Neural cell (in vitro differentiated cells): ENCODE results near the gene RASAL3. TPM values are rescaled to one million over a fixed set of nuclear protein-coding genes. Genes with fewer than 3 reads are reported as not detected.

Experiments
- H2AFZ ChIP-seq: fragments of 200-600, 300-800 bp; sonication (generic), shearing (Covaris generic); 2 replicates; pipeline ENCODE4 v1.6.0; 2014; ENCODE audit warnings: low read depth, mild to moderate bottlenecking, antibody characterized with exemption, low read length, moderate library complexity
- H3F3A ChIP-seq: fragments of 200-600 bp; shearing (Covaris generic); 2 replicates; pipeline ENCODE4 v1.6.1; 2016; ENCODE audit warnings: mild to moderate bottlenecking, moderate library complexity, mixed read lengths, antibody characterized with exemption, low read length; ENCODE audit not compliant: insufficient read depth, poor library complexity, severe bottlenecking
- H3K27ac ChIP-seq: fragments of 200-600, 300-800 bp; sonication (generic), shearing (Covaris generic); 2 replicates; pipeline ENCODE4 v1.5.1; 2014; ENCODE audit warnings: mild to moderate bottlenecking, low read length, moderate library complexity
- H3K27me3 ChIP-seq: fragments of 300-800, 200-600 bp; sonication (generic), shearing (Covaris generic); 2 replicates; pipeline ENCODE4 v1.6.0; 2014; ENCODE audit warnings: mild to moderate bottlenecking, low read depth, low read length, moderate library complexity; ENCODE audit not compliant: insufficient read depth
- H3K36me3 ChIP-seq: fragments of 300-800, 200-600 bp; sonication (generic), shearing (Covaris generic); 2 replicates; pipeline ENCODE4 v1.5.1; 2014; ENCODE audit warnings: mild to moderate bottlenecking, antibody characterized with exemption, low read length, moderate library complexity; ENCODE audit not compliant: insufficient read depth
- H3K4me2 ChIP-seq: fragments of 300-800, 200-600 bp; sonication (generic), shearing (Covaris generic); 2 replicates; pipeline ENCODE4 v1.6.0; 2014; ENCODE audit warnings: mild to moderate bottlenecking, low read length
- H3K4me3 ChIP-seq: fragments of 300-800, 200-600 bp; sonication (generic), shearing (Covaris generic); 2 replicates; pipeline ENCODE4 v1.5.1; 2014; ENCODE audit warnings: mild to moderate bottlenecking, low read length, moderate library complexity
- H3K79me2 ChIP-seq: fragments of 200-600 bp; shearing (Covaris generic); replicated peaks from 2 replicates; pipeline ENCODE4 v1.6.0; 2014; ENCODE audit warnings: mild to moderate bottlenecking, low read length, moderate library complexity; ENCODE audit not compliant: insufficient read depth
- H3K9ac ChIP-seq: fragments of 300-800, 200-600 bp; sonication (generic), shearing (Covaris generic); 2 replicates; pipeline ENCODE4 v1.6.1; 2016; ENCODE audit warnings: mild to moderate bottlenecking, low read length, mixed read lengths
- H3K9me2 ChIP-seq: fragments of 200-600 bp; shearing (Covaris generic); 2 replicates; pipeline ENCODE4 v1.6.1; 2016; ENCODE audit warnings: mild to moderate bottlenecking, low read length, mixed read lengths; ENCODE audit not compliant: insufficient read depth
- H3K9me3 ChIP-seq: fragments of 200-600, 300-800 bp; sonication (generic), shearing (Covaris generic); 2 replicates; pipeline ENCODE4 v1.6.1; 2016; ENCODE audit warnings: mild to moderate bottlenecking, mixed run types, low read length, moderate library complexity, mixed read lengths
- H4K20me1 ChIP-seq: fragments of 200-600 bp; shearing (Covaris generic); 2 replicates; pipeline ENCODE4 v1.6.1; 2016; ENCODE audit warnings: mild to moderate bottlenecking, mixed run types; ENCODE audit not compliant: insufficient read depth
- EP300 ChIP-seq: fragments of 450-650 bp; conservative IDR thresholded peaks from 2 replicates; pipeline ENCODE4 v1.6.1; 2014; ENCODE audit warnings: antibody characterized with exemption, mild to moderate bottlenecking, moderate library complexity; ENCODE audit not compliant: poor library complexity, severe bottlenecking
- POLR2AphosphoS5 ChIP-seq: IDR thresholded peaks from 2 replicates; pipeline ENCODE4 v1.6.1; 2012
- RAD21 ChIP-seq: fragments of 450-650 bp; conservative IDR thresholded peaks from 2 replicates; pipeline ENCODE4 v1.6.1; 2014; ENCODE audit warnings: antibody characterized with exemption, mild to moderate bottlenecking, moderate library complexity
- REST ChIP-seq: IDR thresholded peaks from 2 replicates; pipeline ENCODE4 v1.6.1; 2012; ENCODE audit warnings: borderline replicate concordance
- TAF1 ChIP-seq: IDR thresholded peaks from 2 replicates; pipeline ENCODE4 v1.6.1; 2012; ENCODE audit warnings: low read depth
- polyA plus RNA-seq: library from polyadenylated mRNA; depleted of rRNA; stranded (reverse); fragments of >200 nt; gene quantifications from 2 replicates; pipeline ENCODE4 v1.2.3, GENCODE V29; 2014

Gene RASAL3
- polyA plus RNA-seq, 1 donor from 2014 or later: 1.1 TPM

- Histone ChIP-seq H4K20me1 (no peaks in the 10 kb centered on the region), H3K36me3 (no peaks in the 10 kb centered on the region), H3K9ac (no peak overlapping the region), H3K27me3 (no peaks in the 10 kb centered on the region), H3K27ac (no peak overlapping the region), H2AFZ (no peak overlapping the region), H3K4me2 (no peak overlapping the region), H3K4me3 (no peak overlapping the region), H3K79me2 (no peaks in the 10 kb centered on the region), H3K9me3 (no peaks in the 10 kb centered on the region), H3K9me2 (no peaks in the 10 kb centered on the region), H3F3A (no peaks in the 10 kb centered on the region)
- TF ChIP-seq POLR2AphosphoS5 (no peak), REST (no peak)
These were observed 23.0 kb downstream of the RASAL3 start for GRCh38 chr19:15441317-15441716.

DNA sequence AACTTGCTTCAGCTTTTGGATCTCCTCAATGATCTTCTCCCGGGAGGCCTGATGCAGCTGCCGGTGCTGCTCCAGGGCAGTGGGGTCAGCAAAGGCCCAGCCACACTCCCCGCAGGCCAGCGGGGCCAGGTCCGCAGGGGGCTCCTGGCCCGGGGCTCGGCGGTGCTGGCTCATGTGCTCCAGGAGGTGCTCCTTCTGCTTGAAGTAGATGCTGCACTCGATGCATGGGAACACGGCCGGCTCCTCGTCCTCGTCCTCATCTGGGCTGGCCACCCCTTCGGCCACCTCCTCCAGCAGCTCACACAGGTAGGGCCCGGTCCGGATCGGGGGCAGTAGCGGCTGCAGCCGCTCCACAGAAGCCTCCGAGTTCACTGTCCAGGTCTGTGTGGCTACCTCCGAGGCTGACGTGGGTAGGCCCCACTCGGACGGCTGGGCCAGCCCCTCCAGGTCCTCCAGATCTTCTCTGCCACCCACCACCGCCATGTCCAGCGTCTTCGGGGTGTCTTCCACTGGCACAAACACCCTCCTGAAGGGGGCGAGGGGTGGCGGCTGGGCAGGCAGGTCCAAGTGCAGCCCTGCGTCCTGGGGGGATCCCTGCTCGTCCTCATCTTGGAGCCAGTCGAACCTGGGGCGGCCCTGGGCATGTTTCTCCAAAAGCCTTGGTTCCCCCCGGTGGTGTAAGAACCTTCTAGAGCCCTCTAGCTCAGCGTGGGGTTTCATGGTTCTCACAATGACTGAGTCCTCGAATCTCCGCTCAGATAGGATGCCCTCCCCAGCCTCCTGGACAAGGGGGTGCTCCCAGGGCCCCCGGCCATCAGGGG, 24.3 kb downstream of the RASAL3 start:
- Histone ChIP-seq H3K27ac (no peak overlapping the region), H3K36me3 (no peaks in the 10 kb centered on the region), H3K27me3 (no peaks in the 10 kb centered on the region), H3F3A (no peaks in the 10 kb centered on the region), H3K79me2 (no peaks in the 10 kb centered on the region), H3K4me2 (no peak overlapping the region), H3K4me3 (no peak overlapping the region), H3K9ac (no peak overlapping the region), H4K20me1 (no peaks in the 10 kb centered on the region), H2AFZ (no peak overlapping the region), H3K9me3 (no peaks in the 10 kb centered on the region), H3K9me2 (no peaks in the 10 kb centered on the region)
- TF ChIP-seq REST: no peak
- no peak for TF ChIP-seq POLR2AphosphoS5
- no peak for TF ChIP-seq EP300
- TF ChIP-seq TAF1: no peak
- TF ChIP-seq RAD21: no peak
